RWPE2 (cell line): ENCODE data around the gene LRP10.
A peak's percentile ranks its signal among the peaks of the same experiment; 100 is the strongest.

Experiments
- ATAC-seq: fragments of 200-7000 bp; cut with Tn5 transposase; 3 replicates; pipeline ENCODE4 v1.9.1; 2021; ENCODE audit warnings: low read depth
- DNase-seq: peaks from one replicate; pipeline ENCODE4 v3.0.0-alpha.2; 2020; ENCODE audit warnings: low spot score
- H3K27ac ChIP-seq: fragments of 450-650 bp; 2 replicates; pipeline ENCODE4 v1.5.1; 2017; ENCODE audit warnings: mild to moderate bottlenecking; ENCODE audit not compliant: poor library complexity, severe bottlenecking
- H3K27me3 ChIP-seq: fragments of 250-450 bp; sonication (Bioruptor Pico); 2 replicates; pipeline ENCODE4 v1.5.1; 2021; ENCODE audit warnings: mild to moderate bottlenecking, moderate library complexity; ENCODE audit not compliant: insufficient read depth, poor library complexity, severe bottlenecking
- H3K36me3 ChIP-seq: fragments of 250-450 bp; sonication (Bioruptor Pico); 2 replicates; pipeline ENCODE4 v1.5.1; 2020; ENCODE audit warnings: low read depth, mild to moderate bottlenecking, moderate library complexity
- H3K4me1 ChIP-seq: fragments of 250-450 bp; sonication (Bioruptor Pico); 2 replicates; pipeline ENCODE4 v1.5.1; 2021; ENCODE audit warnings: mild to moderate bottlenecking, moderate library complexity; ENCODE audit not compliant: insufficient read depth, poor library complexity, severe bottlenecking
- H3K4me3 ChIP-seq: fragments of 250-450 bp; sonication (Bioruptor Pico); 2 replicates; pipeline ENCODE4 v1.5.1; 2021; ENCODE audit warnings: mild to moderate bottlenecking, moderate library complexity; ENCODE audit not compliant: severe bottlenecking
- H3K9me3 ChIP-seq: fragments of 250-450 bp; sonication (Bioruptor Pico); 2 replicates; pipeline ENCODE4 v1.5.1; 2021; ENCODE audit warnings: mild to moderate bottlenecking, moderate library complexity; ENCODE audit not compliant: severe bottlenecking
- TF ChIP-seq, protein P1 (sequence below): fragments of 450-650 bp; IDR thresholded peaks from one replicate; pipeline ENCODE4 v1.5.1; 2017; ENCODE audit warnings: mild to moderate bottlenecking, moderate library complexity; ENCODE audit not compliant: poor library complexity, severe bottlenecking

LRP10 gene

DNA sequence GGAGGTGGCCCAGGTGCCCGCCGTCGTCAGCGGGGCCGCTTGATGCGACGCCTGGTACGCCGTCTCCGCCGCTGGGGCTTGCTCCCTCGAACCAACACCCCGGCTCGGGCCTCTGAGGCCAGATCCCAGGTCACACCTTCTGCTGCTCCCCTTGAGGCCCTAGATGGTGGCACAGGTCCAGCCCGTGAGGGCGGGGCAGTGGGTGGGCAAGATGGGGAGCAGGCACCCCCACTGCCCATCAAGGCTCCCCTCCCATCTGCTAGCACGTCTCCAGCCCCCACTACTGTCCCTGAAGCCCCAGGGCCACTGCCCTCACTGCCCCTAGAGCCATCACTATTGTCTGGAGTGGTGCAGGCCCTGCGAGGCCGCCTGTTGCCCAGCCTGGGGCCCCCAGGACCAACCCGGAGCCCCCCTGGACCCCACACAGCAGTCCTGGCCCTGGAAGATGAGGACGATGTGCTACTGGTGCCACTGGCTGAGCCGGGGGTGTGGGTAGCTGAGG is 5.5 kb downstream of the LRP10 start:
- H3K9me3 ChIP-seq: no peaks in the 10 kb centered on the region
- no peaks in the 10 kb centered on the region for H3K27me3 ChIP-seq
- H3K4me1 ChIP-seq: no peaks in the 10 kb centered on the region
- peaks cover 54% of the 10 kb centered on the region for H3K36me3 ChIP-seq
- no peak overlapping the region for H3K4me3 ChIP-seq
- DNase-seq (peak; percentile 55), ATAC-seq (no peak)
- TF ChIP-seq, protein P1, sequence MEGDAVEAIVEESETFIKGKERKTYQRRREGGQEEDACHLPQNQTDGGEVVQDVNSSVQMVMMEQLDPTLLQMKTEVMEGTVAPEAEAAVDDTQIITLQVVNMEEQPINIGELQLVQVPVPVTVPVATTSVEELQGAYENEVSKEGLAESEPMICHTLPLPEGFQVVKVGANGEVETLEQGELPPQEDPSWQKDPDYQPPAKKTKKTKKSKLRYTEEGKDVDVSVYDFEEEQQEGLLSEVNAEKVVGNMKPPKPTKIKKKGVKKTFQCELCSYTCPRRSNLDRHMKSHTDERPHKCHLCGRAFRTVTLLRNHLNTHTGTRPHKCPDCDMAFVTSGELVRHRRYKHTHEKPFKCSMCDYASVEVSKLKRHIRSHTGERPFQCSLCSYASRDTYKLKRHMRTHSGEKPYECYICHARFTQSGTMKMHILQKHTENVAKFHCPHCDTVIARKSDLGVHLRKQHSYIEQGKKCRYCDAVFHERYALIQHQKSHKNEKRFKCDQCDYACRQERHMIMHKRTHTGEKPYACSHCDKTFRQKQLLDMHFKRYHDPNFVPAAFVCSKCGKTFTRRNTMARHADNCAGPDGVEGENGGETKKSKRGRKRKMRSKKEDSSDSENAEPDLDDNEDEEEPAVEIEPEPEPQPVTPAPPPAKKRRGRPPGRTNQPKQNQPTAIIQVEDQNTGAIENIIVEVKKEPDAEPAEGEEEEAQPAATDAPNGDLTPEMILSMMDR: no peak
- no peak overlapping the region for H3K27ac ChIP-seq

DNA sequence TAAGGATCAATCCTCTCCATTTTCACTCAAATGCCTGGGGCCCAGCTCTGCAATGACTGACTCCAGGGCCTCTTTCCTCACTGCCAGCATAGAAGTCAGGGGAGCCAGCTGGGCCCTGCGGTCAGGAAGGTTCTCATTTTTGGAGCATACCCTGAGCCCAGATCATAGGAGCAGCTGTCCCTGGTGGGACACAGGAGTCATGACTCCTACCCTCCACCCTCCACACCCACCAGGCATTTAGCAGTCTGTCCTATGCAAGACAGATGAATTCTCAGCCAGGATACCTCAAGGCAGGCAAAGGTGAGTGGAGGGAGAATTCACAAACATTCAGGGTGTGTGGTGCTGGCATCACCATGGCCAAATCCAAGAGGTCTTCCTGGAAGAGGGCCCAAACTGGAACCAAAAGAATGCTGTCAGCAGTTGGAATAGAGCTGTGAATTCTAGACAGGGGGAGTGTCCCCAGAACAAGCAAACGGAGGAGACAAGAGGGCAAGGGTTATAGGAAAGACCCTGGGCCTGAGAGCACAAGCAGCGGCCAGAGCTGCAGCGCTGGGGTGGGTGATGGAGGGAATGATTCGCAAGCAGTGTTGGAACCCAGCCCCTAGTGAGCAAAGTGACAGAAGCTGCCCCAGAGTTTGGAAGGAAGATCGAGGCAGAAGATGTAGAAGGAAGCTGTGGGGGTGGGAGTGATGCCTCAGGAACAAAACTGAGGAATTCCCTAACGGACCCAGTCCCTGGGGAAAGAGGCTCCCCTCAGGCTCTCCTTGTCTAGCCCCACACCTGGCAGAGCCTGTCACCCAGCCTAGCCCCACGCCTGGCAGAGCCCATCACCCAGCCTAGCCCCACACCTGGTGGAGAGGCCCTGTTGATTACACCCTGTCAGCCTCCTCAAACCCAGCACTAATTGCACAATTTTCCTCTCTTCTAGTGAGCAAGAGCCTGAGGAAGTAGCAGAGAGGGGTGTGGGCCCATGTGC is 7.0 kb downstream of the LRP10 start:
- H3K27ac ChIP-seq: no peak overlapping the region
- DNase-seq (no peak), ATAC-seq (no peak)
- no peaks in the 10 kb centered on the region for H3K27me3 ChIP-seq
- peaks cover 47% of the 10 kb centered on the region for H3K36me3 ChIP-seq
- no peaks in the 10 kb centered on the region for H3K9me3 ChIP-seq
- TF ChIP-seq, protein P1: no peak
- peaks cover 4% of the 10 kb centered on the region for H3K4me1 ChIP-seq
- H3K4me3 ChIP-seq: no peak overlapping the region

DNA sequence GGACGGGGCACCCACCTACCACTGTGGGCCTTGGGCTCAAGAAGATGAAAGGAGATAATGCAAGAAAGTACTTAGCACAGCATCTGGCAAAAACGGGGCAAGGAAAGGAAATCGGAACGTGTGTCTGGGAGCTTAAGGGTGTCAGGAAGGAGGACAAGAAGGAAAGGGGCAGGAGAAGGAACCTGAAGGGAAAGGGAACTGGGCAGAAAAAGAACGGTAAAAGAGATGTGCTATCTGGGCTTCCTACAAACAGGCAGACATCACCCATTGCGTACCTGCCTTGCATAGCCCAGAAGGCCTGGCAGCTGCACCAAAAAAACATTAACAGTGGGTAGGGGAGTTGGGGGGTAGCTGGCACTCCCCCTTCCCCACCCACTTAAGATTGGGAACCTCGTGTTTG is 10.5 kb downstream of the LRP10 start:
- TF ChIP-seq, protein P1: no peak
- ATAC-seq: no peak

DNA sequence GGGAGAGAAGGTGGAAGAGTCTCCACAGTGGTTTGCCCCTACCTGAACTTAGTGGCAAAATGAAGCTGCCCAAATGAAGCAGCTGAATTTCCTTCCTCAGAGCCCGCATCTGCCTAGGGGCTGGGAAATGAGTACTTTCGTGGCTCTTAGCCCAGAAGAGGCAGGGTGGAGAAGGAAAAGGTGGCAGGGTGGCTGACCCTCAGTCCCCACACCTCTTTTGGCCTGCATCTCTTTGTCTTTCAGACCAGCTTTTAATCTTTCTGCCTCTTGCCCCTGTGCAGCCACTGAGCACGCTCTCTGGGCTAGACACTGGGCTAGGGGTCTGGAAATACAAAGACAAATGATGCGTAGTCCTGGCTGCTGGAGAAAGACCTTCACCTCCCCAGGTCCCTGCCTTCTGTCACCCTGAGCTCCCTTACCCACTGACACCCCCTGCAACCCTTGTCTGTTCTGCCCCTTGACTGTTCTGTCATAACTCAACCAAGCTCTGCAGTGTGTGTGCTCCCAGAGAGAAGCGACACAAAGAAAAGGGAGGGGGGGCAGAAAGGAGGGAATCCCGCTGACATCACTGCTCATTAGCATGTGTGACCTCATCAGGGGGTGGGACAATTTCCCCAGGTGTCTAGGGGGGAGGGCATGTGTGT is 11.1 kb downstream of the LRP10 start:
- H3K27ac ChIP-seq: no peak overlapping the region

More for the DNA sequence above, 10.5 kb downstream of the LRP10 start:
- no peak for DNase-seq
- Histone ChIP-seq H3K27me3 (no peaks in the 10 kb centered on the region), H3K4me1 (peaks cover 4% of the 10 kb centered on the region), H3K4me3 (no peak overlapping the region), H3K9me3 (no peaks in the 10 kb centered on the region), H3K27ac (no peak overlapping the region), H3K36me3 (peaks cover 13% of the 10 kb centered on the region)

More for the DNA sequence above, 11.1 kb downstream of the LRP10 start:
- Histone ChIP-seq H3K27me3 (no peaks in the 10 kb centered on the region), H3K4me3 (no peak overlapping the region), H3K9me3 (no peaks in the 10 kb centered on the region), H3K4me1 (peaks cover 4% of the 10 kb centered on the region), H3K36me3 (peaks cover 8% of the 10 kb centered on the region)
- TF ChIP-seq, protein P1: no peak
- ATAC-seq: peak; percentile 4; the same call in 1 of the 3 replicates
- DNase-seq: no peak
